ENCODE measurements around the gene MAPKAPK5. TPM values are rescaled to one million over a fixed set of nuclear protein-coding genes. Genes with fewer than 3 reads are reported as not detected.
"Not testable (repeated sequence)": the region's sequence is repeated elsewhere in the genome, so short reads cannot be mapped to it uniquely, and the experiment has no call there.

The MAPKAPK5 gene
- total RNA-seq, 4 donors from 2014 or later = 40.7 to 70.4 (median 50.4) TPM

- Histone ChIP-seq H3K36me3 (no peaks in the 10 kb centered on the region), H3K4me3 (no peak overlapping the region), H3K9me3 (no peaks in the 10 kb centered on the region), H3K4me1 (no peaks in the 10 kb centered on the region), H3K27me3 (no peaks in the 10 kb centered on the region), H3K27ac (no peak overlapping the region)
- ATAC-seq = no peak
- no peak for TF ChIP-seq CTCF (IDR thresholded peaks at IDR 0.05)
- TF ChIP-seq POLR2A (IDR thresholded peaks at IDR 0.05) = no peak
- WGBS, 2 donors (ENCODE audit: low coverage in 1 of 2) = 76 to 95% methylated on average over 4 of the region's 4 CpGs
Observed at GRCh38 chr12:111827907-111828306, 14.1 kb upstream of the MAPKAPK5 start.

DNA sequence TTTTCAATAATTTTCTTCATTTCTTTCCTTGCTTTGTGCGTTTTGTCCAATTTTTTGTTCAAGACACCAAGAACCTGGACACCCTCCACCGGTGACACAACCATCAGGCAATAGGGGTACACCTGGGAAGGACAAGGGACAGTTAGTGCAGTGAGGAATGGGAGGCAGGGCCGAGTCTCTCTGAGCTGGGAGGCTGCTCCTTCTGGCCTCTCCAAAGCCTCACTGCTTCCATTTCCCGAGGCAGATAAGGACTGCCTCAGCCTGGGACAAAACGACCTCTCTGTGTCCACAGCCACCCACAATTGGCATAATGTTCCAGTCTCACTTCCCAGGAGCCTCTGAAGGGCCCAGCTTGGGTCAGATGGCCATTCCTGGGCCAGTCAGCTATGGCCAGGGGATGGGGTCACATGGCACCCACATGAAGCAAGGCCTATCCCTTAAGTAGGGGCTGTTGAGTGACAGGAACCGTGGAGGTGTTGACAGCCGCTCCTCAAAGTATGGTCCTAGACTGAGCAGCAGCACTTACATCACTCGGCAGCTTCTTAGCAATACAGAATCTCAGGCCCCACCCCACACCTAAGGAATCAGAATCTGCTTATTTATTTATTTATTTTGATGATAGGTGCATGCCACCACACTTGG lies 13.6 kb upstream of the MAPKAPK5 start:
- Histone ChIP-seq H3K4me3 (no peak overlapping the region), H3K36me3 (no peaks in the 10 kb centered on the region), H3K27ac (no peak overlapping the region), H3K9me3 (no peaks in the 10 kb centered on the region), H3K4me1 (no peaks in the 10 kb centered on the region), H3K27me3 (no peaks in the 10 kb centered on the region)
- TF ChIP-seq CTCF (IDR thresholded peaks at IDR 0.05) = no peak
- TF ChIP-seq EP300 (IDR thresholded peaks at IDR 0.05) = no peak
- no peak for TF ChIP-seq POLR2AphosphoS5 (IDR thresholded peaks at IDR 0.05)
- no peak for TF ChIP-seq POLR2A (IDR thresholded peaks at IDR 0.05)
- WGBS, 2 donors (ENCODE audit: low coverage in 1 of 2) = 86 to 90% methylated on average over 2 to 4 of the region's 8 CpGs
- no peak for ATAC-seq

DNA sequence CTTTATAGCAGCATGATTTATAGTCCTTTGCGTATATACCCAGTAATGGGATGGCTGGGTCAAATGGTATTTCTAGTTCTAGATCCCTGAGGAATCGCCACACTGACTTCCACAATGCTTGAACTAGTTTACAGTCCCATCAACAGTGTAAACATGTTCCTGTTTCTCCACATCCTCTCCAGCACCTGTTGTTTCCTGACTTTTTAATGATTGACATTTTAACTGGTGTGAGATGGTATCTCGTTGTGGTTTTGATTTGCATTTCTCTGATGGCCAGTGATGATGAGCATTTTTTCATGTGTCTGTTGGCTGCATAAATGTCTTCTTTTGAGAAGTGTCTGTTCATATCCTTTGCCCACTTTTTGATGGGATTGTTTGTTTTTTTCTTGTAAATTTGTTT lies 12.4 kb upstream of the MAPKAPK5 start:
- not testable (repeated sequence) for ATAC-seq, H3K9me3 ChIP-seq, H3K27ac ChIP-seq, H3K27me3 ChIP-seq, H3K36me3 ChIP-seq, H3K4me1 ChIP-seq, H3K4me3 ChIP-seq
- WGBS, 2 donors (ENCODE audit: low coverage in 1 of 2) = 80 to 87% methylated on average over 1 to 3 of the region's 3 CpGs

GRCh38 chr12:111834740-111835386 lies 7.2 kb upstream of the MAPKAPK5 start:
- peaks cover 0 to 11% of the 10 kb centered on the region in 2 donors for H3K36me3 ChIP-seq
- not testable (repeated sequence) for H3K4me1 ChIP-seq, H3K9me3 ChIP-seq, H3K4me3 ChIP-seq, H3K27me3 ChIP-seq, ATAC-seq
- peak overlapping the region in 2 of 4 donors; percentile 13 to 31 for H3K27ac ChIP-seq
- 100% methylated on average over 2 of the region's 22 CpGs; no CpG with 5 or more reads in 1 of the 2 donors for WGBS, 2 donors (ENCODE audit: low coverage in 1 of 2)

DNA sequence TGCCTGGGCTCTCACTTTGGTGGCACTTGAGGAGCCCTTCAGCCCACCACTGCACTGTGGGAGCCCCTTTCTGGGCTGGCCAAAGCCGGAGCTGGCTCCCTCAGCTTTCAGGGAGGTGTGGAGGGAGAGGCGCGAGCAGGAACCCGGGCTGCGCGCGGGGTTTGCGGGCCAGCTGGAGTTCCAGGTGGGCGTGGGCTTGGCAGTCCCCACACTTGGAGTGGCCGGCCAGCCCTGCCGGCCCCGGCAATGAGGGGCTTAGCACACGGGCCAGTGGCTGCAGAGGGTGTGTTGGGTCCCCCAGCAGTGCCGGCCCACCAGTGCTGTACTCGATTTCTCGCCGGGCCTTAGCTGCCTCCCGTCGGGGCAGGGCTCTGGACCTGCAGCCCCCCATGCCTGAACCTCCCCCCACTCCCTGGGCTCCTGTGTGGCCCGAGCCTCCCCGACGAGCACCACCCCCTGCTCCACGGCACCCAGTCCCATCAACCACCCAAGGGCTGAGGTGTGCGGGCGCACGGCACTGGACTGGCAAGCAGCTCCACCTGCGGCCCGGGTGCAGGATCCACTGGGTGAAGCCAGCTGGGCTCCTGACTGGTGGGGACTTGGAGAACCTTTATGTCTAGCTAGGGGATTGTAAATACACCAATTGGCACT lies 6.4 kb upstream of the MAPKAPK5 start:
- Histone ChIP-seq H3K36me3 (peaks cover 0 to 15% of the 10 kb centered on the region in 2 donors), H3K4me1 (peaks cover 0 to 11% (median 7%) of the 10 kb centered on the region in 3 donors), H3K27ac (peak overlapping the region in 2 of 4 donors; percentile 13 to 31)
- not testable (repeated sequence) for H3K27me3 ChIP-seq, H3K9me3 ChIP-seq, ATAC-seq, H3K4me3 ChIP-seq
- WGBS, 2 donors (ENCODE audit: low coverage in 1 of 2) = 100% methylated on average over 6 of the region's 28 CpGs; no CpG with 5 or more reads in 1 of the 2 donors

- TF ChIP-seq CTCF (IDR thresholded peaks at IDR 0.05) (no peak), POLR2AphosphoS5 (IDR thresholded peaks at IDR 0.05) (no peak), POLR2A (IDR thresholded peaks at IDR 0.05) (no peak), EP300 (IDR thresholded peaks at IDR 0.05) (no peak)
- no peak overlapping the region for H3K4me3 ChIP-seq
- no peaks in the 10 kb centered on the region for H3K9me3 ChIP-seq
- H3K36me3 ChIP-seq = peaks cover 0 to 15% of the 10 kb centered on the region in 2 donors
- no peak for ATAC-seq
- WGBS, 2 donors (ENCODE audit: low coverage in 1 of 2) = 74 to 86% methylated on average over 2 of the region's 3 CpGs
- H3K4me1 ChIP-seq = peaks cover 0 to 26% (median 12%) of the 10 kb centered on the region in 3 donors
- H3K27me3 ChIP-seq = peaks cover 4% of the 10 kb centered on the region
- H3K27ac ChIP-seq = no peak overlapping the region
Observed at GRCh38 chr12:111838353-111838752, 3.7 kb upstream of the MAPKAPK5 start.

Measured in gastroesophageal sphincter (tissue), 4 donors.